ENCODE results near the gene OTOS.

OTOS gene

GRCh38 chr2:240166761-240167587, 26.5 kb upstream of the OTOS start:
- Histone ChIP-seq H4K8ac (ENCODE audit: low read depth, low read length) (no peak overlapping the region), H3K27ac (ENCODE audit: low read depth, low read length) (no peak overlapping the region), H3K14ac (ENCODE audit: low read length) (no peak overlapping the region), H3K9me3 (ENCODE audit: insufficient read depth, low read depth, low read length) (peaks cover 19% of the 10 kb centered on the region), H2BK120ac (ENCODE audit: insufficient read depth, low read length, poor library complexity) (no peak overlapping the region), H3K9ac (ENCODE audit: low read length) (no peak overlapping the region), H3K4me3 (ENCODE audit: low read depth, low read length) (no peak overlapping the region), H3K4me2 (ENCODE audit: low read length) (no peak overlapping the region), H2AFZ (ENCODE audit: insufficient read depth, low read length, poor library complexity) (no peak overlapping the region), H2BK5ac (ENCODE audit: low read depth, low read length, poor library complexity) (no peak overlapping the region), H3K23ac (ENCODE audit: low read length) (no peak overlapping the region), H3K4me1 (ENCODE audit: control insufficient read depth in 1 of 2, insufficient read depth in 2 of 2, low read length in 2 of 2) (no peaks in the 10 kb centered on the region), H3K27me3 (ENCODE audit: insufficient read depth, low read length) (no peaks in the 10 kb centered on the region), H3K18ac (ENCODE audit: low read length) (no peak overlapping the region), H3K36me3 (ENCODE audit: control insufficient read depth in 1 of 2, insufficient read depth in 2 of 2, low read length in 2 of 2) (no peaks in the 10 kb centered on the region), H3K4ac (ENCODE audit: low read depth, low read length) (no peak overlapping the region), H2BK12ac (ENCODE audit: low read length) (no peak overlapping the region), H4K12ac (ENCODE audit: low read depth, low read length) (no peak overlapping the region), H2AK5ac (ENCODE audit: low read length) (no peak overlapping the region), H4K91ac (ENCODE audit: low read depth, low read length) (no peak overlapping the region), H3K79me1 (ENCODE audit: low read length) (no peaks in the 10 kb centered on the region), H3K79me2 (ENCODE audit: control insufficient read depth, insufficient read depth, low read length, poor library complexity) (no peaks in the 10 kb centered on the region)
- WGBS (ENCODE audit: extremely low coverage, insufficient coverage, insufficient read length), result no CpG with 5 or more reads among the region's 21 CpGs
- no peak for DNase-seq

GRCh38 chr2:240166191-240166590, 25.7 kb upstream of the OTOS start:
- H4K91ac ChIP-seq (ENCODE audit: low read depth, low read length), result no peak overlapping the region
- H3K23ac ChIP-seq (ENCODE audit: low read length), result no peak overlapping the region
- H3K9me3 ChIP-seq (ENCODE audit: insufficient read depth, low read depth, low read length), result peaks cover 21% of the 10 kb centered on the region
- H3K79me1 ChIP-seq (ENCODE audit: low read length), result no peaks in the 10 kb centered on the region
- H3K27ac ChIP-seq (ENCODE audit: low read depth, low read length), result no peak overlapping the region
- no peak overlapping the region for H2BK12ac ChIP-seq (ENCODE audit: low read length)
- H3K4me3 ChIP-seq (ENCODE audit: low read depth, low read length), result no peak overlapping the region
- no peak overlapping the region for H3K4me2 ChIP-seq (ENCODE audit: low read length)
- H3K36me3 ChIP-seq (ENCODE audit: control insufficient read depth in 1 of 2, insufficient read depth in 2 of 2, low read length in 2 of 2), result no peaks in the 10 kb centered on the region
- H2AFZ ChIP-seq (ENCODE audit: insufficient read depth, low read length, poor library complexity), result no peak overlapping the region
- no peak overlapping the region for H3K14ac ChIP-seq (ENCODE audit: low read length)
- no CpG with 5 or more reads among the region's 5 CpGs for WGBS (ENCODE audit: extremely low coverage, insufficient coverage, insufficient read length)
- H4K12ac ChIP-seq (ENCODE audit: low read depth, low read length), result no peak overlapping the region
- DNase-seq, result no peak
- H3K4me1 ChIP-seq (ENCODE audit: control insufficient read depth in 1 of 2, insufficient read depth in 2 of 2, low read length in 2 of 2), result no peaks in the 10 kb centered on the region
- no peak overlapping the region for H4K8ac ChIP-seq (ENCODE audit: low read depth, low read length)
- no peak overlapping the region for H3K4ac ChIP-seq (ENCODE audit: low read depth, low read length)
- H3K79me2 ChIP-seq (ENCODE audit: control insufficient read depth, insufficient read depth, low read length, poor library complexity), result no peaks in the 10 kb centered on the region
- H2AK5ac ChIP-seq (ENCODE audit: low read length), result no peak overlapping the region
- H2BK5ac ChIP-seq (ENCODE audit: low read depth, low read length, poor library complexity), result no peak overlapping the region
- H3K18ac ChIP-seq (ENCODE audit: low read length), result no peak overlapping the region
- H2BK120ac ChIP-seq (ENCODE audit: insufficient read depth, low read length, poor library complexity), result no peak overlapping the region
- H3K27me3 ChIP-seq (ENCODE audit: insufficient read depth, low read length), result no peaks in the 10 kb centered on the region
- no peak overlapping the region for H3K9ac ChIP-seq (ENCODE audit: low read length)

GRCh38 chr2:240165661-240166060, 25.2 kb upstream of the OTOS start:
- no peak overlapping the region for H3K4ac ChIP-seq (ENCODE audit: low read depth, low read length)
- no peak overlapping the region for H3K4me3 ChIP-seq (ENCODE audit: low read depth, low read length)
- H3K18ac ChIP-seq (ENCODE audit: low read length), result no peak overlapping the region
- no peak overlapping the region for H3K4me2 ChIP-seq (ENCODE audit: low read length)
- H3K79me1 ChIP-seq (ENCODE audit: low read length), result no peaks in the 10 kb centered on the region
- no peaks in the 10 kb centered on the region for H3K27me3 ChIP-seq (ENCODE audit: insufficient read depth, low read length)
- H3K9me3 ChIP-seq (ENCODE audit: insufficient read depth, low read depth, low read length), result peaks cover 24% of the 10 kb centered on the region
- H3K14ac ChIP-seq (ENCODE audit: low read length), result no peak overlapping the region
- H2BK5ac ChIP-seq (ENCODE audit: low read depth, low read length, poor library complexity), result no peak overlapping the region
- H3K27ac ChIP-seq (ENCODE audit: low read depth, low read length), result no peak overlapping the region
- no peak overlapping the region for H4K12ac ChIP-seq (ENCODE audit: low read depth, low read length)
- H2AFZ ChIP-seq (ENCODE audit: insufficient read depth, low read length, poor library complexity), result no peak overlapping the region
- WGBS (ENCODE audit: extremely low coverage, insufficient coverage, insufficient read length), result no CpG with 5 or more reads among the region's 4 CpGs
- no peak overlapping the region for H3K9ac ChIP-seq (ENCODE audit: low read length)
- H4K8ac ChIP-seq (ENCODE audit: low read depth, low read length), result no peak overlapping the region
- no peaks in the 10 kb centered on the region for H3K4me1 ChIP-seq (ENCODE audit: control insufficient read depth in 1 of 2, insufficient read depth in 2 of 2, low read length in 2 of 2)
- H3K79me2 ChIP-seq (ENCODE audit: control insufficient read depth, insufficient read depth, low read length, poor library complexity), result no peaks in the 10 kb centered on the region
- H4K91ac ChIP-seq (ENCODE audit: low read depth, low read length), result no peak overlapping the region
- H2BK12ac ChIP-seq (ENCODE audit: low read length), result no peak overlapping the region
- no peak overlapping the region for H2BK120ac ChIP-seq (ENCODE audit: insufficient read depth, low read length, poor library complexity)
- no peak overlapping the region for H2AK5ac ChIP-seq (ENCODE audit: low read length)
- no peaks in the 10 kb centered on the region for H3K36me3 ChIP-seq (ENCODE audit: control insufficient read depth in 1 of 2, insufficient read depth in 2 of 2, low read length in 2 of 2)
- H3K23ac ChIP-seq (ENCODE audit: low read length), result no peak overlapping the region
- no peak for DNase-seq

- Histone ChIP-seq H2BK120ac (ENCODE audit: insufficient read depth, low read length, poor library complexity) (no peak overlapping the region), H3K79me2 (ENCODE audit: control insufficient read depth, insufficient read depth, low read length, poor library complexity) (no peaks in the 10 kb centered on the region), H3K79me1 (ENCODE audit: low read length) (no peaks in the 10 kb centered on the region), H3K18ac (ENCODE audit: low read length) (no peak overlapping the region), H4K91ac (ENCODE audit: low read depth, low read length) (no peak overlapping the region), H3K9ac (ENCODE audit: low read length) (no peak overlapping the region), H2BK5ac (ENCODE audit: low read depth, low read length, poor library complexity) (no peak overlapping the region), H4K8ac (ENCODE audit: low read depth, low read length) (no peak overlapping the region), H3K36me3 (ENCODE audit: control insufficient read depth in 1 of 2, insufficient read depth in 2 of 2, low read length in 2 of 2) (no peaks in the 10 kb centered on the region), H3K4me1 (ENCODE audit: control insufficient read depth in 1 of 2, insufficient read depth in 2 of 2, low read length in 2 of 2) (no peaks in the 10 kb centered on the region), H3K14ac (ENCODE audit: low read length) (no peak overlapping the region), H3K4me2 (ENCODE audit: low read length) (no peak overlapping the region), H3K4ac (ENCODE audit: low read depth, low read length) (no peak overlapping the region), H3K4me3 (ENCODE audit: low read depth, low read length) (no peak overlapping the region), H3K9me3 (ENCODE audit: insufficient read depth, low read depth, low read length) (peaks cover 29% of the 10 kb centered on the region), H2AK5ac (ENCODE audit: low read length) (no peak overlapping the region), H3K27ac (ENCODE audit: low read depth, low read length) (no peak overlapping the region), H4K12ac (ENCODE audit: low read depth, low read length) (no peak overlapping the region), H2BK12ac (ENCODE audit: low read length) (no peak overlapping the region), H3K27me3 (ENCODE audit: insufficient read depth, low read length) (no peaks in the 10 kb centered on the region), H2AFZ (ENCODE audit: insufficient read depth, low read length, poor library complexity) (no peak overlapping the region), H3K23ac (ENCODE audit: low read length) (no peak overlapping the region)
- no peak for DNase-seq
- WGBS (ENCODE audit: extremely low coverage, insufficient coverage, insufficient read length), result no CpG with 5 or more reads among the region's 10 CpGs
Observed at GRCh38 chr2:240165034-240165433, 24.6 kb upstream of the OTOS start.

Data from trophoblast cell (in vitro differentiated cells and primary cell).